ENCODE data around the gene KANK2.
A peak's percentile ranks its signal among the peaks of the same experiment; 100 is the strongest.

KANK2 gene

GRCh38 chr19:11227195-11227886 lies 30.0 kb upstream of the KANK2 start:
- TF ChIP-seq, protein P1, sequence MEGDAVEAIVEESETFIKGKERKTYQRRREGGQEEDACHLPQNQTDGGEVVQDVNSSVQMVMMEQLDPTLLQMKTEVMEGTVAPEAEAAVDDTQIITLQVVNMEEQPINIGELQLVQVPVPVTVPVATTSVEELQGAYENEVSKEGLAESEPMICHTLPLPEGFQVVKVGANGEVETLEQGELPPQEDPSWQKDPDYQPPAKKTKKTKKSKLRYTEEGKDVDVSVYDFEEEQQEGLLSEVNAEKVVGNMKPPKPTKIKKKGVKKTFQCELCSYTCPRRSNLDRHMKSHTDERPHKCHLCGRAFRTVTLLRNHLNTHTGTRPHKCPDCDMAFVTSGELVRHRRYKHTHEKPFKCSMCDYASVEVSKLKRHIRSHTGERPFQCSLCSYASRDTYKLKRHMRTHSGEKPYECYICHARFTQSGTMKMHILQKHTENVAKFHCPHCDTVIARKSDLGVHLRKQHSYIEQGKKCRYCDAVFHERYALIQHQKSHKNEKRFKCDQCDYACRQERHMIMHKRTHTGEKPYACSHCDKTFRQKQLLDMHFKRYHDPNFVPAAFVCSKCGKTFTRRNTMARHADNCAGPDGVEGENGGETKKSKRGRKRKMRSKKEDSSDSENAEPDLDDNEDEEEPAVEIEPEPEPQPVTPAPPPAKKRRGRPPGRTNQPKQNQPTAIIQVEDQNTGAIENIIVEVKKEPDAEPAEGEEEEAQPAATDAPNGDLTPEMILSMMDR (IDR thresholded peaks at IDR 0.05; ENCODE audit: low read depth, low read length) = 0 out of 2 replicates have a peak, but pooled peaks have one; percentile 12
- Histone ChIP-seq H3K36me3 (no peaks in the 10 kb centered on the region), H3K4me1 (no peaks in the 10 kb centered on the region), H3K9me3 (peaks cover 2% of the 10 kb centered on the region; the same call in 1 of the 2 replicates), H3K27me3 (no peaks in the 10 kb centered on the region), H3K4me3 (ENCODE audit: low read depth, low read length) (no peak overlapping the region)
- peak; percentile 45 for DNase-seq

DNA sequence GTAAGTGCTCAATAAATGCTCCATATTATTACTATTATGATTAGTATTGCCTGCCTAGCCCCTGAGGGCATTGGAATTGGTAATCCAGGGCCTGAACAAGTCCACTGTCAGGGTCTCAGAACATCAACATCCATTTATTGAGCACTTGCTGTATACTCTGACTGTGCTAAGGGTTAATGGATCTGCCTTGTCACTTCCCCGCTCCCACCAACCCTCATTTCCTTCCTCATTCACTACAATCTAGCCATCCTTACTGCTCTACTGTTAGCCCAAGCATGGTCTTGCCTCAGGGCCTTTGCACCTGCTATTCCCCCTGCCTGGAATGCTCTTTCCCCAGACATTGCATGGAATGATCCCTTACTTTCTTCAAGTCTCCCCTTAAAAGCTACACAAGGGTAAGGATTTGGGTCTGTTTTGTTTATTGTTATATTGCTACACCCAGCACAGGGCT lies 29.4 kb upstream of the KANK2 start:
- Histone ChIP-seq H3K27me3 (no peaks in the 10 kb centered on the region), H3K4me1 (no peaks in the 10 kb centered on the region), H3K4me3 (ENCODE audit: low read depth, low read length) (no peak overlapping the region), H3K9me3 (peaks cover 2% of the 10 kb centered on the region; the same call in 1 of the 2 replicates), H3K36me3 (no peaks in the 10 kb centered on the region)
- no peak for DNase-seq
- TF ChIP-seq, protein P1 (IDR thresholded peaks at IDR 0.05; ENCODE audit: low read depth, low read length) = no peak

- no peak for DNase-seq
- H3K4me1 ChIP-seq = no peaks in the 10 kb centered on the region
- H3K9me3 ChIP-seq = peaks cover 2% of the 10 kb centered on the region; the same call in 1 of the 2 replicates
- TF ChIP-seq, protein P1 (IDR thresholded peaks at IDR 0.05; ENCODE audit: low read depth, low read length) = no peak
- H3K36me3 ChIP-seq = no peaks in the 10 kb centered on the region
- no peak overlapping the region for H3K4me3 ChIP-seq (ENCODE audit: low read depth, low read length)
- H3K27me3 ChIP-seq = no peaks in the 10 kb centered on the region
Measured at GRCh38 chr19:11225815-11226214, 28.5 kb upstream of the KANK2 start.

GRCh38 chr19:11225172-11225571 lies 27.8 kb upstream of the KANK2 start:
- Histone ChIP-seq H3K9me3 (peaks cover 2% of the 10 kb centered on the region; the same call in 1 of the 2 replicates), H3K36me3 (no peaks in the 10 kb centered on the region), H3K4me1 (no peaks in the 10 kb centered on the region), H3K27me3 (no peaks in the 10 kb centered on the region), H3K4me3 (ENCODE audit: low read depth, low read length) (no peak overlapping the region)
- TF ChIP-seq, protein P1 (IDR thresholded peaks at IDR 0.05; ENCODE audit: low read depth, low read length) = no peak
- DNase-seq = no peak

- Histone ChIP-seq H3K27me3 (no peaks in the 10 kb centered on the region), H3K4me3 (ENCODE audit: low read depth, low read length) (no peak overlapping the region), H3K9me3 (peaks cover 2% of the 10 kb centered on the region; the same call in 1 of the 2 replicates), H3K4me1 (no peaks in the 10 kb centered on the region), H3K36me3 (no peaks in the 10 kb centered on the region)
- no peak for DNase-seq
- TF ChIP-seq, protein P1 (IDR thresholded peaks at IDR 0.05; ENCODE audit: low read depth, low read length) = no peak
Measured at GRCh38 chr19:11224429-11224828, 27.1 kb upstream of the KANK2 start.

- H3K36me3 ChIP-seq = no peaks in the 10 kb centered on the region
- H3K27me3 ChIP-seq = no peaks in the 10 kb centered on the region
- H3K4me3 ChIP-seq (ENCODE audit: low read depth, low read length) = no peak overlapping the region
- DNase-seq = no peak
- no peaks in the 10 kb centered on the region for H3K4me1 ChIP-seq
- peaks cover 2% of the 10 kb centered on the region; the same call in 1 of the 2 replicates for H3K9me3 ChIP-seq
- TF ChIP-seq, protein P1 (IDR thresholded peaks at IDR 0.05; ENCODE audit: low read depth, low read length) = no peak
Measured at GRCh38 chr19:11223200-11223599, 25.9 kb upstream of the KANK2 start.
